ENCODE measurements around the gene ITPK1. TPM values are rescaled to one million over a fixed set of nuclear protein-coding genes. Genes with fewer than 3 reads are reported as not detected.

Gene ITPK1
- polyA plus RNA-seq, 1 of the 3 experiments (the other 2 are of a cell fraction): 23.2 TPM

DNA sequence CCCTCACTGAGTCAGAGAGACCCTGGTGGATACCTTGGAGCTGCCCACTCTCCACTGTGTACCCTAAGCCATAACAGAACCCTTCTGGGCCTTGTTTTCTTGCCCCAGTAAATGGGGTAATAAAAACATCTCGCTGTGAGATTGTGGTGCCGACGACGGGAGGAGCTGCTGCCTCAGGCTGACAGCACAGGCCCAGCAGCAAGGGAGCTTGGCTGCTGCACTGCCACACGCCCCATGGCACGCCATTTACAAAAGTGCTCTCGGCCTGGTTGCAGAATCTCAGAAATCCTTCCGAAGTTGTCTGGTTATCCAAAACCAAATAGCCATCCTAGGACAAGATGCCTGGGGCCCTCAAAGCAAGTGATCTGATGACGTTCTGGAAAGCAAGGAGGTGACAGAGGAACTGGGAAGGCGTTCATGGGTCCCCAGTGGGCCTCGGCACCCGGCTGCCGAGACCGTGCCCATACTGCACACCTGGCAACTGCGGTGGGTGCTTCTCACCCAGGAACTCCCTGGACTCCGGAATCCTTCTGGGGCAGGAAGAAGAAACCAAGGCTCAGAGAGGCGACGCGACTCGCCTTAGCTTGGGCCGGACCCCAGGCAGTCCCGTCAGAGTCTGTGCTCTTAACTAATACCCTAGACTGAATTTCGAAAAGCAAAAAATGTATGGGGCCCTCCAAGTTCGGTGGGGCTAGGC lies 166.1 kb downstream of the ITPK1 start:
- POLR2A ChIA-PET: no interaction called here
- H3K4me2 ChIP-seq: no peak overlapping the region
- TF ChIP-seq EP300 (IDR thresholded peaks at IDR 0.05; ENCODE audit: borderline replicate concordance in 1 of 2, low read depth in 1 of 2, low read length in 1 of 2) (no peak), EZH2phosphoT487 (IDR thresholded peaks at IDR 0.05; ENCODE audit: borderline replicate concordance, low read depth) (no peak), YY1 (IDR thresholded peaks at IDR 0.05; ENCODE audit: low read depth) (no peak), RCOR1 (IDR thresholded peaks at IDR 0.05; ENCODE audit: low read length) (no peak)
- H3K4me1 ChIP-seq (ENCODE audit: control insufficient read depth in 1 of 2, insufficient read depth in 2 of 2, low read depth in 1 of 2, low read length in 1 of 2): peaks cover 0 to 58% of the 10 kb centered on the region in 2 experiments; a peak in 1 of 4 replicates
- no peaks in the 10 kb centered on the region for H3F3A ChIP-seq (replicated peaks; ENCODE audit: insufficient read depth)
- 91% methylated on average over 20 of the region's 24 CpGs for WGBS (ENCODE audit: low lambda C conversion rate)
- no peak overlapping the region for H3K9ac ChIP-seq
- H2AFZ ChIP-seq (ENCODE audit: low read depth): no peak overlapping the region
- H3K4me3 ChIP-seq (ENCODE audit: low read depth in 2 of 2, low read length in 1 of 2): no peak overlapping the region
- H3K9me2 ChIP-seq: no peaks in the 10 kb centered on the region
- CTCF ChIA-PET: interaction anchor here (1.2 to 3.9 kb wide), 2 partner anchors 164 to 188 kb away, joined by 5 to 50 read pairs; no protein-coding TSS in a partner anchor
- H3K9me3 ChIP-seq: no peaks in the 10 kb centered on the region
- H3K27ac ChIP-seq (ENCODE audit: low read depth in 2 of 2, low read length in 1 of 2): no peak overlapping the region
- no peak for DNase-seq
- H4K20me1 ChIP-seq (ENCODE audit: insufficient read depth): no peaks in the 10 kb centered on the region
- H3K36me3 ChIP-seq (replicated peaks in 1 of 2; ENCODE audit: control insufficient read depth in 1 of 2, insufficient read depth in 2 of 2, low read length in 1 of 2): peaks cover 0 to 15% of the 10 kb centered on the region in 2 experiments
- no peaks in the 10 kb centered on the region for H3K27me3 ChIP-seq (ENCODE audit: insufficient read depth)
- H3K79me2 ChIP-seq (ENCODE audit: insufficient read depth): no peaks in the 10 kb centered on the region

DNA sequence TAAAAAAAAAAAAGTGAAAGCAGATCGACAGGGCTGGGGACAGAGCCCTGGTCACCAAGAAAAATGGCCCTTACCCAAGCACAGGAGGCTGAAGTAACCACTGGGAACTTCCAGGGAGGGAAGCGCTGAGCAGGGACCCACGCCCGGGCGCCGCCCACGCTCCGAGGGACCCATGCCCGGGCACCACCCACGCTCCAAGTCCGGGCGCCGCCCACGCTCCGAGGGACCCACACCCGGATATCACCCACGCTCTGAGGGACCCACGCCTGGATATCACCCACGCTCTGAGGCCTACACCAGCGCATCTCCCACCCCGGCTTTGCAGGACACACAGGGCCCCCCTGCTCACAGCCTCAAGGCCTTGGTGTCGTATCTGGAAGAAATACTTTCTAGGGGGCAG lies 167.1 kb downstream of the ITPK1 start:
- H3K79me2 ChIP-seq (ENCODE audit: insufficient read depth): no peaks in the 10 kb centered on the region
- H3K4me3 ChIP-seq (ENCODE audit: low read depth in 2 of 2, low read length in 1 of 2): no peak overlapping the region
- H3K4me2 ChIP-seq: no peak overlapping the region
- H3K27me3 ChIP-seq (ENCODE audit: insufficient read depth): no peaks in the 10 kb centered on the region
- no peaks in the 10 kb centered on the region for H4K20me1 ChIP-seq (ENCODE audit: insufficient read depth)
- TF ChIP-seq MEF2A (IDR thresholded peaks at IDR 0.05; ENCODE audit: borderline replicate concordance, low read depth) (no peak), GATA2 (CRISPR knock-in tag; IDR thresholded peaks at IDR 0.05) (no peak), CHD2 (IDR thresholded peaks at IDR 0.05; ENCODE audit: low read length, partially characterized antibody) (no peak), NRF1 (IDR thresholded peaks at IDR 0.05; ENCODE audit: low read depth, low read length) (no peak), SIN3A (IDR thresholded peaks at IDR 0.05; ENCODE audit: borderline replicate concordance, low read depth, low read length) (no peak), FOXM1 (IDR thresholded peaks at IDR 0.05; ENCODE audit: low read depth) (no peak), RFX5 (IDR thresholded peaks at IDR 0.05; ENCODE audit: low read length) (no peak), GABPA (IDR thresholded peaks at IDR 0.05; ENCODE audit: low read depth) (no peak), FOSL2 (IDR thresholded peaks at IDR 0.05; ENCODE audit: borderline replicate concordance, low read depth) (no peak)
- TF ChIP-seq, protein P1, sequence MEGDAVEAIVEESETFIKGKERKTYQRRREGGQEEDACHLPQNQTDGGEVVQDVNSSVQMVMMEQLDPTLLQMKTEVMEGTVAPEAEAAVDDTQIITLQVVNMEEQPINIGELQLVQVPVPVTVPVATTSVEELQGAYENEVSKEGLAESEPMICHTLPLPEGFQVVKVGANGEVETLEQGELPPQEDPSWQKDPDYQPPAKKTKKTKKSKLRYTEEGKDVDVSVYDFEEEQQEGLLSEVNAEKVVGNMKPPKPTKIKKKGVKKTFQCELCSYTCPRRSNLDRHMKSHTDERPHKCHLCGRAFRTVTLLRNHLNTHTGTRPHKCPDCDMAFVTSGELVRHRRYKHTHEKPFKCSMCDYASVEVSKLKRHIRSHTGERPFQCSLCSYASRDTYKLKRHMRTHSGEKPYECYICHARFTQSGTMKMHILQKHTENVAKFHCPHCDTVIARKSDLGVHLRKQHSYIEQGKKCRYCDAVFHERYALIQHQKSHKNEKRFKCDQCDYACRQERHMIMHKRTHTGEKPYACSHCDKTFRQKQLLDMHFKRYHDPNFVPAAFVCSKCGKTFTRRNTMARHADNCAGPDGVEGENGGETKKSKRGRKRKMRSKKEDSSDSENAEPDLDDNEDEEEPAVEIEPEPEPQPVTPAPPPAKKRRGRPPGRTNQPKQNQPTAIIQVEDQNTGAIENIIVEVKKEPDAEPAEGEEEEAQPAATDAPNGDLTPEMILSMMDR (IDR thresholded peaks at IDR 0.05): no peak
- WGBS (ENCODE audit: low lambda C conversion rate): 94% methylated on average over 19 of the region's 22 CpGs
- H3K36me3 ChIP-seq (replicated peaks in 1 of 2; ENCODE audit: control insufficient read depth in 1 of 2, insufficient read depth in 2 of 2, low read length in 1 of 2): peaks cover 0 to 15% of the 10 kb centered on the region in 2 experiments
- ChIA-PET POLR2A (interaction anchor here (7.1 kb wide), 1 partner anchor 15 kb away, joined by 57 read pairs; no protein-coding TSS in a partner anchor), CTCF (interaction anchor here (0.8 to 5.2 kb wide), 7 partner anchors 68 to 191 kb away, joined by 5 to 50 read pairs (median 7); no protein-coding TSS in a partner anchor)
- DNase-seq: no peak
- no peaks in the 10 kb centered on the region for H3K9me2 ChIP-seq
- H3K9ac ChIP-seq: no peak overlapping the region
- H3F3A ChIP-seq (replicated peaks; ENCODE audit: insufficient read depth): no peaks in the 10 kb centered on the region
- H3K27ac ChIP-seq (ENCODE audit: low read depth in 2 of 2, low read length in 1 of 2): no peak overlapping the region
- H2AFZ ChIP-seq (ENCODE audit: low read depth): no peak overlapping the region
- H3K4me1 ChIP-seq (ENCODE audit: control insufficient read depth in 1 of 2, insufficient read depth in 2 of 2, low read depth in 1 of 2, low read length in 1 of 2): peaks cover 0 to 58% of the 10 kb centered on the region in 2 experiments; a peak in 1 of 4 replicates
- H3K9me3 ChIP-seq: no peaks in the 10 kb centered on the region

Measured in SK-N-SH (cell line).